Anterior cingulate cortex (tissue), 58 donors: ENCODE data around the gene IFI6.
"Not testable (repeated sequence)": the region's sequence is repeated elsewhere in the genome, so short reads cannot be mapped to it uniquely, and the experiment has no call there.

ENCODE experiments used
- DNase-seq, 58 donors: peaks; one replicate each; lab custom pipeline; 2025; lab: John Stamatoyannopoulos, UW

IFI6 gene

DNA sequence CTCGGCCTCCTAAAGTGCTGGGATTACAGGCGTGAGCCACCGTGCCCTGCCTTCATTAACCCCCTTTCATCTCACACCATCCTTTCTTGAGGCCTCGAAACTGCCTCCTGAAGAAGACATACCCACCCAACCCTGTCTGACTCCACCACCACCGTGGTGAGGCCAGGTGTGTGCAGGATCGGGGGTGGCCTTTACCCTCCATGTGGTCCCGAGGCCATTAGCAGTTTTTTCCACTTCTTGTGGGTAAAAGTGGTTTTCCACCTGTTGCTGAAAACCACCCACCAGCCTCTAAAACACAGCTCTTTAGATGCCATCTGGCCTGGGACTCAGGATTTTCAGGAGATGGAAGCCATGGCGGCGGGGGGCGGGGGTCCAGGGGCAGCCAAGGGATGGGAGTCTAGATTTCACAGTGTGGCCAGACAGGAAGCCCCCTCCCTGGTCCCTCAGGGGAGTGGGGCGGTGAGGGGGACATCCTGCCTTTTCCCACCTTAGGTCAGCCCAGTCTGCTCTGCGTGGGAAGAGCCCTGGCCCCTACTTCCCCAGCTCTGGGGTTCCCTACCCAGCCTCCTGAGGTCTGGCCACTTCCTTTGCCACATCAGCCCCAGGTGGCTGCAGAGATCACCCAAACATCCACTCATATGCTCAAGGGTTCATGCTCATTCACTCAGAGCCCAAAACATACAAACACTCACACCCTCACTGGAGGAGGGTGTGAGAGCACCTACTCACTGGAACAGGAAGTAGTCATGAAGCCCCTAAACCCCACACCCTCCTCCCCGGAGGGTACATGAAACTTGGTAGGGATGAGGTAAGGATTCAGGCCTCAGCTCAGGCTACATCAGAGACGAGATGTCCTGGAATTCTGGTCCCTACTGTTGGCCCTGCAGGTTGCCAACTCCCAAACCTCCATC is 39.4 kb downstream of the IFI6 start:
- no peak for DNase-seq

DNA sequence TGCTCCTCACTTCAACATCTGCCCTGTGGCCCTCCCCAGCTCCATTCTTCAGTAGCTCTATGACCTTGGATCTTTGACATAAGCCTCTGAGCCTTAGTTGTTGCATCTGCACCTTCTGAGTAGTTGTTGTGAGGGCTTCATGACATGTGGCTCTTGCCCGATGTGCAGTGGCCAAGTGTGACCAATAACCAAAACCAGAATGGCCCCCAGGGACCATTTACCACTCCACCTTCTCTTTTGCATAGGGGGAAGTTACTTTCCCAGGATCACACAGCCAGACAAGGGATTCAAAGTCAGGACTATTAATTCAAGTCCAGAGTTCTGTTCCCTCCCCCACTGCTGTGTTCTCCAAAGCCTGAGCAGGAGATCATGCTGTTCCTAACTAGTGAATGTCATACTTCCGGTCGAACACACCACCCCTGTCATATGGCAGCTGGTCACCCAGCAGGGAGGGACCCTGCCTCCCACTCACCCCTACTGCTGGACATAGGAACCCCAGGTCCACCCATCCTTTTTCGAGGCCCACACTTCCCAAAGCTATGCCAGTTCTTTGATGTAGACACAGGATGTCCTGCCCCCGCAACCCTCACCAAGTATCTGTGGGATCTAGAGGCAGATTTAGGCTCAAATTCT is 41.0 kb downstream of the IFI6 start:
- DNase-seq: peak in 1 of 58 donors; percentile 36

DNA sequence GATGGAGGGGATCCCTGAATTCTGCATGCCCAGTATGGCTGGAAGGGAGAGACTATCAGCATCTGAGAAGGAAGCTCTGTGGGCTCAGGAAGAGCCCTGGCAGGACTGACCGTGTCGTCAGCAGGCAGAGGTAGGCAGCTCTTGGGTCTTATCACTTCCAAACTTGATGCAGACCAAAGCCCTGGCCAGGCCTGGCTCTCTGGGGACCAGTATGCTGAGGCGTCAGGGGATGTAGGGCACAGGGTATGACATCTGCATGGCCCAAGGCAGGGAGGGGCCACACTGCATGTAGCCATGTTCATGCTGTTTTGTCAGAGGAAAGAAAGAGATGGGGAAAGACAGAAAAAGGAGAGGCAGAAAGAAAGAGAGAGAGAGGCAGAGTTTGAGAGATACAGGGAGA is 43.3 kb downstream of the IFI6 start:
- DNase-seq: no peak

DNA sequence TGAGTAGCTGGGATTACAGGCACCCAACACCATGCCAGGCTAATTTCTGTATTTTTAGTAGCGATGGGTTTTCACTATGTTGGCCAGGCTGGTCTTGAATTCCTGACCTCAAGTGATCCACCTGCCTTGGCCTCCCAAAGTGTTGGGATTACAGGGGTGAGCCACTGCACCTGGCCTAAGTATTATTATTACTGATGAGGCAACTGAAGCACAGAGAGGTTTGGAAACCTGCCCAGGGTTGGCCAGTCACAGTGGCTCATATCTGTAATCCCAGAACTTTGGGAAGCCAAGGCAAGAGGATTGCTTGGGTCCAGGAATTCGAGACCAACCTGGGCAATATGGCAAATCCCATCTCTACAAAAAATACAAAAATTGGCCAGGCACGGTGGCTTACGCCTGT is 44.3 kb downstream of the IFI6 start:
- DNase-seq: not testable (repeated sequence)

DNA sequence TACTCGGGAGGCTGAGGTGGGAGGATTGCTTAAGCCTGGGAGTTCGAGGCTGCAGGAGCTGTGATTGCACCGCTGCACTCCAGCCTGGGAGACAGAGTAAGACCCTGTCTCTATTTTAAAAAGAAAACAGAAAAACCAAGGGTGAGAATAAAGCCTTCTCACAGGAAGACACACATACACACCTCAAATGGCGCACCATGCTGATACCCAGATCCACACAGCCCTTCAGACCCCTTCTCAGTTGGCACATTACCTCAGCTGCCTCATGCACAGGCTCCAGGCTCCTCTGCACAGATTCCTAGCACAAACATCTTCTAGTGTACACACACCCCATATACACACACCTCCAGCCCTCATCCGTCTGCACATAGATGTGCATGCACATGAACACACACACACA is 44.9 kb downstream of the IFI6 start:
- DNase-seq: no peak

DNA sequence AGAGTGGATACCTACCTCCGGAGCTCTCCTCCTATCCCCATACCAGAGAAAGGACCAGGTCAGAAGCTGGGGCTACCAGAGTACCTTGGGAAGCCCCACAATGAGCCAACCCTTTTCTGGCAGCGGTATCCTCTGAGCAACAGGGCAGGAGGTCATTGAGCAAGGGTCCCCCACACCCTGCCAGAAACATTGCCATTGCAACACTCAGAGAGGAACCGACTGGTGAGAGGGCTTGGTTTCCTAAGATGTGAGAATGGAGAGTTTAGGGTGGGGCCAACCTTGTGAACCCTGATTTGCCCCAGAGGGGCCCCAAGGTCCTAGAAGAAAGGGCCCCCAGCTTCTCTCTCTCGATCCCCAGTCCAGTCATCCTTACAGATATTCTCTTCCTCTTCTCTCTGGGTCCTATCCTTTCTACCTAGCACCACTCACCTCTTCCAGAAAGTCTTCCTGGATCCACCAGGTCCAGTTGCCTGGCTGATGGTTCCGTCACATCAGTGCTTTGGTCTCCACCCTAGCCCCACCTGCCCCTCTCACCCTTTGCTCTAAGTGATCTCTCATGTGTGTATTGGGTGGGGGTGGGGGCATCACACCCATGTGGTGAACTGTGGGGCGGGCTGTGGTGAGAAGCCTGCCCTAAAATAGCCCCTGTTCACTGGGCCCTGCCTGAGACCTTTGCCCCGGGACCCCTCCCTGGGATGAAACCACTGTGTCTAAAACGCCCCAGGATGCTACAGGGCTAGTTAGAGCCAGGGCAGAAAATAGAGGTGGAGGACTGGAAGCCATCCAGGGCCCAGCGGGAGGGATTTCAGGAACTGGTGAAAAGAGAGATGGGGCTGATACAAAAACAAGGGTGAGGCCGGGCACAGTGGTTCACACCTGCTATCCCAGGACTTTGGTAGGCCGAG is 45.7 kb downstream of the IFI6 start:
- DNase-seq: peak in 1 of 58 donors; percentile 13

DNA sequence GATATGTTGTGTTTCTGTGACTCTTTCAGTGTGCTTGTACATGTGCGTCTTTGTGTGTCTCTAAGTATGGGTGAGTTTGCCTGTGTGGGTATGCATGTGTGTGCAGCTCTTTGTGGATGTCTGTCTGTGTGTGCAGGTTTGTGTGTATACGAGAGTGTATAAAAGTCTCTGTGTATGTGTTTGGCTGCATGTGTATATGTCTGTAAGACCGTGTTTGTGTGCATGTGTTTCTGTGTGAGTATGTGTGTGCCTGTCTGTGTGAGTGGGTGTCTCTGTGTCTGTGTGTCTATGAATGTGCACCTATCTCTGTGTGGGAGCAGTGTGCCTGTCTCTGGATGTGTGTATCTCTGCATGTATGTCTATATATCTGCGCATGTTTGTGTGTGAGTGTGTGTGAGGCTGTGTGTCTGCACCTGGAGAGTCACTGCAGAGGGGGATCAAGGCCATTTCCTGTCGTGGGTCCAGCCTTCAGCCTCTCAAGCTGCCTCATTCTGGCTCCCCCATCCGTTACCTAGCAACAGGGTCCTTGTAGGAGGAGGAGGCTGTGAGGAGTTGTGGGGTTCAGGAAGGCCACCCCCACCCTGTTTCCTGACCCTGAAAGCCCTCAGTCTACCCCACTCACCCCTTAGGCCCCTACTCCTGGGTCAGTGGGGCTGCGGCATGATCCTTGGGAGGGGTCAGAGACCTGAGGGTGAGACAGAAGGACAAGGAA is 47.4 kb downstream of the IFI6 start:
- DNase-seq: peak in 3 of 58 donors; percentile 12 to 26 (median 18)

DNA sequence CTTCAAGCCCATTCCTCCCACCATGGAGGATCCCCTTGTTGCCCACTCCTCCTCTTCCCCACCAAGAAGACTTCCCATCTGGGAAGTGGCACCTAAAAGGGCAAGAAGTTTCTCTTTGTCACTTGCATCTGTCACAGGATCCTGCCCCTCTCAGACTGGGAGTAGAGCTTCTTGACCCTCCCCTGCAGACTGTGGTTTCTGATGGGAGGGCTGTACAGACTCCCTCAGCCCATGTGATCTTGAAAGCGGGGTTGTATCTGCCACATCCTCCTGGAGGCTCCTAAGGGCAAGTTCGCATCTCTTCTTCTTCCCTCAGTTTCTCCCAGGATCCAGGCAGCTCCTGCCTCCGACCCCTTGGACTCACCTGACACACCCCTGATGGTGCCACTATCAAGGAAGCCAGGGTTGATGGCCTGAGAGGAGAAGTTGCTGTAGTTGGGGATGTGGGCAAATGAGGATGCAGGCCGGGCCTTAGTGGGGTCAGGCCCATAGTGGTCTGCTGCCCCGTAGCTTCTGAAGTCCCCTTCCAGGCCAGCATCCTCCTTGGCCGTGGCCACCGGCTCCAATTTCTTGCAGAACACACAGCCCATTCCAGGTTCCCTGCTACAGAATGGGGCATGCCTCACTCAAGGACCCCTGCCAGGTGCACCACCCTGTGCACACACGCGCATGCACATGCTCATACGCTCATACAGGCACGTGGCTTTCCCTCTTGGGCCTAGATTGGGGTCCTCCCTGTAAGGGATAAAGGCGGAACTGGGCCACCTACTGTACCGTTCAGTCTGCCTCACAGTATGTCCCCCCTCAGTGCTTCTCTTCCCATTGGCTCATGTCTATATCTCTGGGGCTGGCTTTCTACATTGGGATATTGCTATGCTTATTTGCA is 48.4 kb downstream of the IFI6 start:
- DNase-seq: no peak

DNA sequence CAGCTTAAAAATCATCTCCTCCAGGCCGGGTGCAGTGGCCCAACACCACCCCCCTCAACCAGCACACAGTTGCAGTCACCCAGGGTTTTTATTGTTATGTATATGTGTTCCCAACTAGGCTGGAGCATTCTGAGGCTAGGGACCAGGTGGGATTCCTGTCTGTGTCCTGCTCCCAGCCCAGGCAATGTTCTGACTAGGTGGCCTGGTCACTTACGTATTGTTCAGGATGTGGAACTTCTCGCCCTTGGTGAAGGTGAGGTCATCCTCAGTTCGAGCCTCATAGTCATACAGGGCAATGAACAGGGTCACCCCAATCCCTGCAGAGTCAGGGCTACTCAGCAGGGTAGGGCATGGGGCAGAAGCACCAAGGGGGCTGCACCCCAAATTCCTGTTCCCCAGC is 49.2 kb downstream of the IFI6 start:
- no peak for DNase-seq

DNA sequence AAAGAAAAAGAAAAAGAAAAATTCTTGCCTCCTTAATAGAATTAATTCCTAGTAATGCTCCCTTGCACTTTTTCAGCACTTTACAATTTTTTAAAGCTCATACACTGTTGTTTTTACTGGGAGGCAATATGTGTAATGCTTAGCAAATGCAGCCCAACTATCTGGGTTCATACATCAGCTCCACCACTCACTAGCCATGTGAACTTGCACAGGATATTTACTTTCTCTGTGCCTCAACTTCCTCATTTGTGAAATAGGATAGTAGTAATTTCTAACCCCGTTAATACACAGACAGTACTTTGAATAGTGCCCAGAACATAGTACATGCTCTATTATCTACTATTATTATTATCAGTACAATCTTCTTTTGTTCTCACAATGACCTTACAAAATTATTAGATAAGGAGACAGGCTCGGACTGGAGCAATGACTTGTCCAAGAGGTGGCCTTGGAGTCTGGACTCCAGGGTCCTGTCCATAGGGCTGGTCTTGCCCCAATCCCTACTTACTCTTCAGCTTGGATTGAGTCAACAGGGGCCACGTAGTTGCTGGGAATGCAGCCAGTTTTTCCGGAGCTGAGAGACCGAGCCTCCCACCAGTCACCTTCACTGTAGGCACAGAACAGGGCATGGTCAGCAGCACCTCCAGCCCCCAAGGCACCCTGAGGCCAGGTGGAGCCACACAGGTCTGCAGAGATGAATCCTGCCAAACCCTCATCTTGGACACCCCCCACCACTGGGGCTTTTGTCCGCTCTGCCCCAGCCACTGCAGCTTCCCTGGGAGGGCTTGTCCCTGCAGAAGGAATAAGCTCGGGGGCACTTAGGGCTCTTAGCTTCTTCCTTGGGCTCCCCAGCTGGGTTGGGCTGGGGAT is 50.7 kb downstream of the IFI6 start:
- no peak for DNase-seq

DNA sequence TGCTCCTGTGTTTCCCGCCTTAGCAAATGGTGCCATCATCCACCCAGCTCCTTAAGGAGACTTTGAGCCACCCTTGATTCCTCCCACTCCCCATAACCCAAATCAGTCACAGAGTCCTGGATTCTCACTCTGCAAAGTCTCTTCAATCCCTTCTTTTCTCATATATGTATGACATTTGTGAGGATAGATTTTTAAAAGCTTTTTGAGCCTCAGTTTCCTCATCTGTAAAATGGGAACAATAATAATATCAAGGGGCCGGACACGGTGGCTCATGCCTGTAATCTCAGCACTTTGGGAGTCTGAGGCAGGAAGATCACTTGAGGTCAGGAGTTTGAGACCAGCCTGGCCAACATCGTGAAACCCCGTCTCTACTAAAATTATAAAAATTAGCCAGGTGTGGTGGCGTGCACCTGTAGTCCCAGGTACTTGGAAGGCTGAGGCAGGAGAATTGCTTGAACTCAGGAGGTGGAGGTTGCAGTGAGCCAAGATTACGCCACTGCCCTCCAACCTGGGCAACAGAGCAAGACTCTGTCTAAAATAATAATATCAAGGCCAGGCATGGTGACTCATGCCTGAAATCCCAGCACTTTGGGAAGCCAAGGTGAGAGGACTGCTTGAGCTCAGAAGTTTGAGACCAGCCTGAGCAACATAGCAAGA is 52.1 kb downstream of the IFI6 start:
- not testable (repeated sequence) for DNase-seq

DNA sequence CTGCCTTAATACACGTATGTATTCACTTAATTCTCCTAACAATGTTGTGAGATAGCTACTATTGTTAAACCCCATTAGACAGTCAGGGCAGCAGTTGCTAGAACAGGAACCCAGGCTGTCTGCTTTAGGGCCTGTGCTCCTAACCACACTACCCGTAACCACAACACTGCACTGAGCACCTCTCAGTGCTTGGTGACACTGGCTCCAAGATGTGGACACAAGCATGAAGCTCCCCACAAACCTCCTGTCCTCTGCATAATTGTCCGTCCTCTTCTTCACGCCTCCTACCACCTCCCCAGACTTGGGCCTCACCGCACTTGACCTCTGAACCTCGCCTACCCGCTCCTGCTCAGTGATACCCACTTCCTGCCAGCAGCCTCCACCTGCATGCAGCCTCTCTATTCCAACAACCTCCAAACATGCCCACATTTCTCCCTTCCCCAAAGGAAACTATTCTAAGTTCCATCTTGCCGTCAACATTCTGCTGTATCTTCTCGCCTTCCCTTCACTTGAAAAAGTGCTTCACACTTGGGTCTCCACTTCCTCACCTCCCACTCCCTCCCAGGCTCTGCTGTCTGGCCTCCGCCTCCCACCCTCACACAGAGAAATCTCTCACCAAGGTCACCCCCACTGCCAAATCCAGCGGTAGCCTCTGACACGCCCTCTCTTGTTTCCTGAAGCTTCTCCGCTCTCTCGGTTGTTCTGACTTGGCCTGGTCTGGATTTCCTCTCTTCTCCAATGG is 53.5 kb downstream of the IFI6 start:
- no peak for DNase-seq

DNA sequence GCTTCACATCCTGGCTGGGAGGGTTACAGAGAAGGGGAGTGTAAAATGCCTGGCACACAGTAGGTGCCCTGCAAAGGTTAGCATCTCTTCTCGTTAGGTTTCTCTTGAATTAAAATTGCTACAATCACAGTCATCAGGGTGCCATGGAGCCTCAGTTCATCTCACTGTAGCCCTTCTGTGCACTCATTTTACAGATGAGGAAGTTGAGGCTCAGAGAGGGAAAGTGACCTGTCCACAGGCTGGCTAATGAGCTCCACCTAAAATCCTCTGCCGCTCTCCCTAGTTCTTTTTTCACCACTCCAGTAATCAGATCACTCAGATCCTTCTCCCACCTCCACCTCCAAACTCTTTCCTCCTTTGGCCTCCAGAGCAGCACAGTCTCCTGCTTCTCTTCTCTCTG is 54.6 kb downstream of the IFI6 start:
- no peak for DNase-seq

DNA sequence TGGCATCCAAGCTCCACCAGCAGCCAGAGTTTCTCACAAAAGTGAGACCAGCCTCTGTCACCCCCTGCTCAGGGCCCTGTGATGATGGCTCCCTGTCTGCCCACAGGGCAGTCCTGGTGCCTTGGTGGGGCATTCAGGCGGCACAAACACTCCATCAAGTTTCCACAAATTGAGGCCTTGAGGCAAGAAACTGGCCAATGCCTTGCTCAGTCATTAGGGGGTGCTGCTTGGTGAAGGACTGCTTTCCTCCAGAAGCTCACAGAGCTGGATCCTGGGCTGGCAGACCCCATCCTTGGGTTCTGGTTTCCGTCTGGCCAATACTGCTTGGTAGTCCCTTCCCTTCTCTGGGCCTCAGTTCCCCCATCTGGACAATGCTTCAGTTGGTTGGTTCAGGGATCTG is 55.6 kb downstream of the IFI6 start:
- DNase-seq: no peak
